OCI-LY7 (cell line): ENCODE results near the gene POLE4.

ENCODE experiments used
- CTCF ChIP-seq: fragments of 200-600 bp; sonication (generic); conservative IDR thresholded peaks from 2 replicates; pipeline ENCODE4 v1.5.1; 2014; ENCODE audit warnings: mild to moderate bottlenecking, antibody characterized with exemption, low read length, moderate library complexity, mixed read lengths
- EZH2phosphoT487 ChIP-seq: fragments of 200-600 bp; sonication (generic); IDR thresholded peaks from 2 replicates; pipeline ENCODE4 v1.6.1; 2018; ENCODE audit warnings: low read depth, borderline replicate concordance, mild to moderate bottlenecking, mixed run types, antibody characterized with exemption, low read length, moderate library complexity, mixed read lengths

GRCh38 chr2:74983631-74984392 lies 25.4 kb downstream of the POLE4 start:
- TF ChIP-seq CTCF, result no peak
- TF ChIP-seq EZH2phosphoT487, result no peak
